Central memory CD4-positive, alpha-beta T cell (primary cell): ENCODE measurements around the gene CARS1.

Experiments used
- DNase-seq: peaks from one replicate; pipeline ENCODE4 v3.0.0; 2022

Gene CARS1

DNA sequence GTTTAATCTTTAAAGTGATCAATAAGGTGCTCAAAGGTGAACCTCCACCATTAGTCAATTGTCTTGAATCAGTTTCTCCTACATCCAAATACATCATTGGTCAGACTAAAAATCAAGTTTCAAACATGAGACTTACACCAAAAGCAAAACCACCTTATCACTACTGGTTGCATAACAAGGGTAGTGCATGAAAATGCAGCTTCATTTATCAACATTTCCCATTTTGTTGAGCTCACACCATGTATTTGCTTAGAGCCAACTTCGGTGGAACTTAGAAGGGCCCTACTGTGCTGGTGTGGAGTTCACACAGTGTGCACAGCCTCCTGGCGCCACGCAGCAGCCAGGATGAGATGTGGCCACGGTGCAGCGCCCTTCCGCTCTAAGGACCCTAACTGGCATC lies 104.9 kb downstream of the CARS1 start:
- DNase-seq = no peak

DNA sequence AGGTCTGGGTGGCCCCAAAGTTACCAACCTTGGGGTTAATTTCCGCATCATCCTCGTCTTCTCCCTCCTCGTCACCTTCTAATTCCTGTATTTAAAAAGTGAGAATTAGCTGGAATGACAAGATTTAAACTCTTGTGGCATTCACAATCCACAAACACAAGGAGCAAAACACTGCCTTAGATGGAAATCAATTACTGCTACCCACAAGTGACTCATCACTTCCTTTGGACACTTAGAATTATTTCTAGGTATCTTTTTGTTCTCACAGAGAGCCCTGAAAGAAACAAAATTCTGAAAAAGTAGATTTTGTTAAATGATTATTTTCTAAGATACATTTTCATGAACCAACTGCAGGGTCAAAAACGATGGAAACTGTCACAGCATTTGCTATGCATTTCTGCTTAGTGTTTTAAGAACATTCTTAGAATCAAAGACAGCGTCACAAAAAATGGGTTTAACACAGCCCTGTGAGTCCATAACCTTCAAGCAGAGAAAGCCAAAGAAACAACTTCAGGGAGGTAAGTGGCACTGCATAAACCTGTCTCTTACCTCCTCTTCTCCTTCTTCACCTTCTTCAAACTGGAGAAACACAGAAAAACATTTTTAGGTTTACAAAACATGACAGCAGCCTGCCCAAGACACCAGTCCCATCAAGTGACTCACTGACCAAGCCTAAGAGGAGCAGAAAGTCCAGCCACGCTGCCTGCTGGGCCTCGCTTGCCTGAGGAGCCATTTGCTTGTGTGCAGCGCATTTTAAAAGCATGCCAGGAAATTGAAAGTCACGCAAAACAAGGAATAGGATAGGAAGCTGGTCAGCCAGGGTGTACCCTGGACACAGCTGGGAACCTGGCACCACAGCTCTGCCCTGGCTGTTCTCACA lies 105.8 kb downstream of the CARS1 start:
- DNase-seq = no peak
